H1 (cell line): ENCODE results near the gene HDDC3. TPM values are rescaled to one million over a fixed set of nuclear protein-coding genes. Genes with fewer than 3 reads are reported as not detected.

ENCODE experiments used
- ASH2L ChIP-seq: fragments of 200-600, 300-600 bp; sonication (generic); IDR thresholded peaks from one replicate; pipeline ENCODE4 v1.7.1; 2017; ENCODE audit warnings: low read length
- ATF3 ChIP-seq: IDR thresholded peaks from 2 replicates; pipeline ENCODE4 v1.6.1; 2011; ENCODE audit warnings: low read depth, mild to moderate bottlenecking, low read length; ENCODE audit not compliant: insufficient read depth
- CHD7 ChIP-seq: fragments of 300-600 bp; sonication (generic); IDR thresholded peaks from 2 replicates; pipeline ENCODE4 v1.7.1; 2012; ENCODE audit warnings: low read length, moderate library complexity, mild to moderate bottlenecking, inconsistent platforms; ENCODE audit not compliant: insufficient replicate concordance
- KDM1A ChIP-seq: fragments of 200-600, 300-600 bp; sonication (generic); IDR thresholded peaks from 2 replicates; pipeline ENCODE4 v1.7.1; 2016; ENCODE audit warnings: mild to moderate bottlenecking, low read length, borderline replicate concordance
- MAX ChIP-seq: IDR thresholded peaks from 2 replicates; pipeline ENCODE4 v1.6.1; 2012; ENCODE audit warnings: inconsistent platforms
- POLR2A ChIP-seq, 2 experiments: IDR thresholded peaks; 1 replicate in 1 of 2; 2 replicates in 1 of 2; pipeline ENCODE4 v1.6.1; 2011; ENCODE audit warnings: low read depth in 2 of 2, low read length in 2 of 2, mild to moderate bottlenecking in 2 of 2; ENCODE audit errors: control extremely low read depth in 1 of 2
- TAF1 ChIP-seq: IDR thresholded peaks from 2 replicates; pipeline ENCODE4 v1.6.1; 2011; ENCODE audit warnings: mild to moderate bottlenecking, low read depth, low read length
- polyA plus RNA-seq, 7 experiments: library from polyadenylated mRNA; depleted of rRNA in 3 of 7; stranded (reverse) in 5 of 7; unstranded in 2 of 7; fragments of >200 nt in 5 of 7; fragments of 200-250 nt in 2 of 7; gene quantifications; 1 replicate in 5 of 7; 2 replicates in 1 of 7; 4 replicates in 1 of 7; pipeline versions ENCODE4 v1.2.1 to v1.2.3, GENCODE V29; 2011 to 2013; ENCODE audit warnings: missing spikeins in 2 of 7, mixed read lengths in 2 of 7
- total RNA-seq: library from RNA; stranded (reverse); fragmentation: NEBNext Ultra II Directional; extraction: Animal tissue kit (Norgen Biotek cat#: 25700); gene quantifications from 2 replicates; pipeline ENCODE4 v1.2.1, GENCODE V29; 2021

Gene HDDC3
- total and polyA plus RNA-seq, 2 of the 8 experiments (the other 6 are each of a cell fraction or from before 2014, with no cell fraction given) = 16.3 to 16.5 TPM

GRCh38 chr15:90931828-90932659, at the start of gene HDDC3 (continued):
- TF ChIP-seq CHD7 (no peak), KDM1A (no peak), ASH2L (peak; percentile 55), POLR2A (IDR thresholded peaks at IDR 0.05; ENCODE audit: control extremely low read depth in 1 of 2, low read depth in 2 of 2, low read length in 2 of 2) (no peak; a peak in 1 of 3 replicates), ATF3 (no peak), MAX (peak; percentile 59), TAF1 (peak; percentile 70; the same call in 1 of the 2 replicates)
